GM19395 (cell line): ENCODE data around the gene PCDH1.

Experiments used
- ATAC-seq: cut with Tn5 transposase; IDR thresholded peaks from one replicate; pipeline ENCODE4 v1.9.1; 2021; ENCODE audit warnings: mild to moderate bottlenecking, moderate library complexity; ENCODE audit not compliant: unreplicated experiment

Gene PCDH1

DNA sequence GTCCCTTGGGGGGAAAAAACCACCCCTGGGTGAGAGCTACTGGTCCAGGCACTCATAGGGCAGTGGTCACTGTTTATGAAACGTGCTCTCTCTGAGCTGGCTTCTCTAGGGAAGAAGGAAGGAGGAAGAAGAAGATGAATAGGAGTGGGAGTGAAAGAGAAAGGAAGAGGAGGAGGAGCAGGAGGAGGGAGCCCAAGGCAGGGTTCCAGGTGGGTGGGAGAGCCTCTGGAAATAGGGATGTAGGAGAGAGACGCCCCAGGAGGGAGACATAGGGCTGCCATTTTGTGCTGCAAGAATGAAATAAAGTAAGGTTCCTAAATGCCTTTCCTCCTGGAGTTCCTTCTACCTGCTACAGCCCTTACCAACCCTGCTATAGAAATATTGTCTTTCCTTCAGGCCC lies 65.7 kb downstream of the PCDH1 start:
- no peak for ATAC-seq

GRCh38 chr5:141811287-141812155 lies 66.7 kb downstream of the PCDH1 start:
- ATAC-seq, result peak; percentile 79

- no peak for ATAC-seq
Measured at GRCh38 chr5:141810702-141811101, 67.5 kb downstream of the PCDH1 start.

DNA sequence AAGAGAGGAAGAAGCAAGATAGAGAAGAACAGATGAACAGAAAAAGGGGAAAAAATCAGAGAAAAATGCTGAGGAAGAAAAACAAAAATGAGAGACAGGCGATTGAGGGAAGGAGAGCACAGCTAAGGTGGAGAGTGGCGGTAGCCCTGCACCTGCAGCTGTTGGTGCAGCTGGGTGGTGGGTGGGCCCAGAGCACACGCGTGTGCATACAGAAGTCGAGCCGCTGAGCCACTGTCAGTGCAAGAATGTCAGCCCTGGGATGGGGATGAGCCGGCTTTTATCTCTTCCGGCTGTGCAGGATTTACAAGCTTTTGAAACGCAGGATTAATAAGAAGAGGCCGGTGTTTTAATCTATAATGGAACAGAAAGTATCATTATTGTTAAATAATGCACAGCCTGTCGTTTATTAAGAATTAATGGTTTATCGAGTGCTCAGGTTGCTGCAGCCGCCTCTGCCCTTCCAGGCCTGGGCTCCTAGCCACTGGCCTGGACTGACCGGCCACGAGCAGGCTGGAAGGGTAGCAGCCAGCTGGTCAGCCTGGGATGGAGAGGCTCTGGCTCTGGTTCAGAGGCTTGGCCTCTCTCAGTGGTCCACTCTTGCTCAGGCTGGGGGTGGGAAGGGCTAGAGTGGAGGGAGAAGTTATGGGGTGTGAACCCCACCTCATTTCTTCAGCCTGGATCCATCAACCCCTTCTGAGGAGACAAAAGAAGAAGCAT lies 68.7 kb downstream of the PCDH1 start:
- ATAC-seq, result no peak

DNA sequence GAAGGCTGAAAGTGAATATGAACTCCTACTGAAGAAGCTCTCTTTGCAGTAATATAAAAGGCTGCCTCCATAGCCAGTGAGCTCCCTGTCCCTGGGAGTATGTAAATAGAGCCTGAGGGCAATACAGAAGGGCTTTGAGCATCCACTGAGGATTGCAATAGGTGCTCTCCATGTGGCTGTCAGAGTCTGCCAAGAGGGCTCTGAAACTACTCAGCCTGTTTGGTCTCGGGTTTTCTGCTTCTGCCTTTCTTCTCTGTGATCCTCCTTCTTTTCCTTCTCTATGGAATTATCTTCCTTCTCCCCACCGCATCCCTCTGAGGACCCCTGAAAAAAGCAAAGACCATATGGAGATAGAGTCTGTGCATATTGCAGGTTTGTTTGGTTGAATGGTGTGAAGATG lies 69.4 kb downstream of the PCDH1 start:
- no peak for ATAC-seq

DNA sequence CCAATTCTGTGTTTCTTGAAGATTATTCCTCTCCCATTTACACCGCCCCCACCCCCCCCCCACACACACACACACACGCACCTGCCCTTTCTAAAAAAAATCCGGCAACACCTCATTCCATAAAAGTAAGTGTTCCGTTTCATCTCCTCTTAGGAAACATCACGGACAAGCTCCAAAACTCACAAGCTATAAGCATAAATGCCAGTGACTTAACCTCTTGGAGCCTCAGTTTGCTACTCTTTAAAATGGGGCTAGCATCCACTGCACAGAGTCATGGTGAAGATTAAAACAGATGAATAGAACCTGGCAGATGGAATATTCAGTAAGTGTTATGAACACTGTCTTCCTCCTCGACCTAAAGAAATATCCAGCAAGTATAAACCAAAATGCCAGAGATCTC lies 70.5 kb downstream of the PCDH1 start:
- no peak for ATAC-seq

DNA sequence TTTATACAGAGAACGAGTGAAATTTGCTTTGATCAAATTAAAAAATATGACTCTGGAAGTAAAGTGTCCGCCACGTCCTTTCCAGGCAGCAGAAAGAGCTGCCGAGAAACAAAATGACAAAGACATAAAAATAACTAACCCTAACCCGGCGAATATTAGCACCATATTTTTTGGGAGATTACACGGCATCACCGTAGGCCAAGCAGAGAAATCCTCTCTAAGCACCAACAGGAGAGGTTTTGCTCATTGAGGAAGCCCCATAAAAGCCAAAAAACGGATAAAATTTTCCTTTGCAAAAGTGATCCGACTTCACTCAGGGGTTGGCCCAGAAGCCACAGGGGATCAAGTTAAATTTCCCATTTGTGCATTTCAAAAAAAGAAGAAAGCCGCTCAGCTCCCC lies 70.9 kb downstream of the PCDH1 start:
- ATAC-seq, result no peak

GRCh38 chr5:141806626-141807025 lies 71.6 kb downstream of the PCDH1 start:
- no peak for ATAC-seq

DNA sequence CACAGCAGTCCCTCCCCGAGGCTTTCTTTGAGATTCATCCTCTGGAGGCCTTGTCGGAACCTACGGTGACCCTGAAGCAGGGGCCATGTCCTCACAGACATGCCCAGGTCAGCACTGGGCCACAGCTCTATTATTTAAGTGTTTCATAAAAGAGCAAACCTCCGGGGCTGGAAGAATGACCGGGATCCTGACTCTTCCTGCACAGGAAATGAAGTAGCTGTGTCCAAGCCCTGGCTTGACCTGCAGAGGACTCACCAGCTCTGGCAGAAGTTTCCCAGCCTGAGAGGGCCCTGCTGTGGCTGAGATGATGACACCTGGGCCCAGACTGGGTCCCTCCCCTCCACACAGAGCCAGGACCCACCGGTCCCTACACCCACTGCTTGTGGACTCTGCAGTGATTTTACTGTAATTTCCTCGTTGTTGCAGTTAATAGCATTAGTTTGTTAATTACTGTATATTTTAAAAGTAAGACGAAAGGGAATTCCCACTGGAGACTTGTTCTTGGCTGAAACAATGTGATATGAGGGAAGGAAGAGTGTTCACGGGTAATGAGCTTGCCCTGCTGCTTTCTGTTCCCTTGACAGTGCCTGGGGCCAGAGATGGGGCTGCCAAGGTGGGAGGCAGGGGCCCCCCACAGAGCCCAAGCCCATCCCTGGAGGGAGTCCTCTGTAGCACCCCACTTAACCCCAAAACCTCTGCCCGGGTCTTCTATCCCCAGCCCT lies 72.2 kb downstream of the PCDH1 start:
- no peak for ATAC-seq

- ATAC-seq, result no peak
Measured at GRCh38 chr5:141804475-141804874, 73.7 kb downstream of the PCDH1 start.
